Transverse colon (tissue), 4 donors: Measurements from ENCODE around the gene FAM135A. TPM values are rescaled to one million over a fixed set of nuclear protein-coding genes. Genes with fewer than 3 reads are reported as not detected.
"Not testable (repeated sequence)": the region's sequence is repeated elsewhere in the genome, so short reads cannot be mapped to it uniquely, and the experiment has no call there.

Source experiments
- DNase-seq: peaks from one replicate; pipeline ENCODE4 v3.0.0-alpha.2; 2019
- H3K27ac ChIP-seq, 4 donors: fragments of 200-600 bp; sonication (generic); 2 replicates each; pipeline ENCODE4 v1.5.1; 2016 to 2018; ENCODE audit warnings: inconsistent platforms in 4 of 4
- H3K27me3 ChIP-seq: fragments of 200-600 bp; sonication (generic); 2 replicates; pipeline ENCODE4 v1.5.1; 2017; ENCODE audit warnings: inconsistent platforms
- H3K36me3 ChIP-seq, 4 donors: fragments of 200-600 bp; sonication (generic); 2 replicates each; pipeline ENCODE4 v1.5.1; 2017 to 2019; ENCODE audit warnings: inconsistent platforms in 4 of 4
- H3K4me1 ChIP-seq, 4 donors: fragments of 200-600 bp; sonication (generic); 2 replicates each; pipeline ENCODE4 v1.5.1; 2017 to 2020; ENCODE audit warnings: inconsistent platforms in 4 of 4
- H3K4me3 ChIP-seq, 4 donors: fragments of 200-600 bp; sonication (generic); 1 replicate in 1 of 4; 2 replicates in 3 of 4; pipeline versions ENCODE4 v1.5.1 to v1.6.1; 2017 to 2019; ENCODE audit warnings: inconsistent platforms in 4 of 4
- H3K9me3 ChIP-seq, 2 donors: fragments of 200-600 bp; sonication (generic); 2 replicates each; pipeline ENCODE4 v1.5.1; 2017 to 2019; ENCODE audit warnings: inconsistent platforms in 2 of 2
- CTCF ChIP-seq, 5 experiments: fragments of 200-600 bp in 3 of 5; fragments of 450-650 bp in 2 of 5; sonication (generic) in 3 of 5; IDR thresholded peaks; 1 replicate in 2 of 5; 2 replicates in 3 of 5; pipeline ENCODE4 v1.5.1; 2016 to 2017; ENCODE audit warnings: antibody characterized with exemption in 5 of 5, inconsistent platforms in 3 of 5, mild to moderate bottlenecking in 2 of 5, moderate library complexity in 1 of 5
- EP300 ChIP-seq: sonication (generic); formaldehyde crosslinking; IDR thresholded peaks from one replicate; pipeline ENCODE4 v1.6.1; 2017; ENCODE audit warnings: antibody characterized with exemption, low read depth
- POLR2A ChIP-seq: fragments of 450-650 bp; IDR thresholded peaks from one replicate; pipeline ENCODE4 v1.6.1; 2016; ENCODE audit warnings: antibody characterized with exemption, mild to moderate bottlenecking, moderate library complexity
- POLR2AphosphoS5 ChIP-seq, 3 donors: sonication (generic); formaldehyde crosslinking; IDR thresholded peaks; one replicate each; pipeline ENCODE4 v1.6.1; 2016; ENCODE audit warnings: antibody characterized with exemption in 3 of 3
- WGBS, 2 donors: methylation state at CpG; one replicate each; pipeline ENCODE4 v1.1.5; 2018; ENCODE audit warnings: low coverage in 1 of 2; 5-methylcytosine and 5-hydroxymethylcytosine counted together
- in situ Hi-C, 4 donors: fragments of 200-750 bp; cut with MboI; loops; one replicate each; pipeline versions ENCODE4 v1.15.0 to v1.15.1; 2017; ENCODE audit warnings: low sequenced_read_pairs in 3 of 4, low pct_ligation_motif_present in 1 of 4, low pct_unique_long_range_greater_than_20kb in 1 of 4
- intact Hi-C: fragments of 100-400 bp; cut with DNase I; formaldehyde crosslinking; loops from one replicate; pipeline ENCODE4 v1.15.1; 2023; ENCODE audit warnings: low total_unique reads
- total RNA-seq, 4 donors: library from RNA; depleted of rRNA; stranded (reverse); fragments of >200 nt; gene quantifications; one replicate each; pipeline ENCODE4 v1.1.0, GENCODE V29; 2016

The FAM135A gene
- total RNA-seq, 4 donors from 2014 or later: 38.9 to 115 (median 65.7) TPM

- Histone ChIP-seq H3K27ac (no peak overlapping the region), H3K36me3 (no peaks in the 10 kb centered on the region), H3K27me3 (no peaks in the 10 kb centered on the region), H3K4me3 (no peak overlapping the region), H3K9me3 (no peaks in the 10 kb centered on the region), H3K4me1 (no peaks in the 10 kb centered on the region)
- in situ Hi-C loops (loop anchor here in 2 of 4 donors (25.0 kb wide), 1 partner anchor 339 kb away; no protein-coding TSS in a partner anchor), intact Hi-C loops (no loop called here)
- no peak for TF ChIP-seq POLR2A
- TF ChIP-seq POLR2AphosphoS5 (IDR thresholded peaks at IDR 0.05): no peak
- TF ChIP-seq EP300: no peak
- no peak for DNase-seq
- WGBS, 2 donors: 83 to 91% methylated on average over 3 of the region's 3 CpGs
Measured at GRCh38 chr6:70547905-70548304, 134.6 kb downstream of the FAM135A start.

GRCh38 chr6:70549327-70549726 is 136.0 kb downstream of the FAM135A start:
- TF ChIP-seq EP300 (no peak), POLR2A (no peak), CTCF (IDR thresholded peaks at IDR 0.05) (no peak), POLR2AphosphoS5 (IDR thresholded peaks at IDR 0.05) (no peak)
- in situ Hi-C loops: loop anchor here in 2 of 4 donors (25.0 kb wide), 1 partner anchor 338 kb away; no protein-coding TSS in a partner anchor
- no peak for DNase-seq
- H3K36me3 ChIP-seq: no peaks in the 10 kb centered on the region
- H3K27ac ChIP-seq: no peak overlapping the region
- H3K4me1 ChIP-seq: no peaks in the 10 kb centered on the region
- intact Hi-C loops: no loop called here
- no peaks in the 10 kb centered on the region for H3K9me3 ChIP-seq
- no peaks in the 10 kb centered on the region for H3K27me3 ChIP-seq
- H3K4me3 ChIP-seq: no peak overlapping the region

GRCh38 chr6:70551566-70551965 is 138.3 kb downstream of the FAM135A start:
- H3K27ac ChIP-seq: no peak overlapping the region
- DNase-seq: no peak
- H3K27me3 ChIP-seq: no peaks in the 10 kb centered on the region
- intact Hi-C loops: no loop called here
- H3K9me3 ChIP-seq: no peaks in the 10 kb centered on the region
- peak in 1 of 5 experiments; percentile 8 for TF ChIP-seq CTCF (IDR thresholded peaks at IDR 0.05)
- TF ChIP-seq POLR2AphosphoS5 (IDR thresholded peaks at IDR 0.05): no peak
- in situ Hi-C loops: loop anchor here in 3 of 4 donors (10.0 to 25.0 kb wide), 3 partner anchors 123 to 136 kb away; no protein-coding TSS in a partner anchor
- H3K4me3 ChIP-seq: no peak overlapping the region
- 94 to 100% methylated on average over 1 of the region's 1 CpG for WGBS, 2 donors
- H3K36me3 ChIP-seq: no peaks in the 10 kb centered on the region
- H3K4me1 ChIP-seq: no peaks in the 10 kb centered on the region

- H3K9me3 ChIP-seq, H3K27ac ChIP-seq, H3K27me3 ChIP-seq, H3K4me3 ChIP-seq, H3K36me3 ChIP-seq, H3K4me1 ChIP-seq, intact Hi-C loops, DNase-seq: not testable (repeated sequence)
- in situ Hi-C loops: loop anchor here in 3 of 4 donors (10.0 to 25.0 kb wide), 3 partner anchors 122 to 135 kb away; no protein-coding TSS in a partner anchor
- WGBS, 2 donors: 88 to 95% methylated on average over 6 to 13 of the region's 13 CpGs
Measured at GRCh38 chr6:70552286-70552940, 139.1 kb downstream of the FAM135A start.

GRCh38 chr6:70552974-70553373 is 139.7 kb downstream of the FAM135A start:
- TF ChIP-seq POLR2AphosphoS5 (IDR thresholded peaks at IDR 0.05) (no peak), CTCF (IDR thresholded peaks at IDR 0.05) (no peak)
- in situ Hi-C loops: loop anchor here in 3 of 4 donors (10.0 to 25.0 kb wide), 3 partner anchors 122 to 134 kb away; no protein-coding TSS in a partner anchor

More at GRCh38 chr6:70552974-70553373, 139.7 kb downstream of the FAM135A start:
- intact Hi-C loops: no loop called here
- H3K9me3 ChIP-seq: no peaks in the 10 kb centered on the region
- H3K27ac ChIP-seq: no peak overlapping the region
- no peaks in the 10 kb centered on the region for H3K27me3 ChIP-seq
- no peaks in the 10 kb centered on the region for H3K4me1 ChIP-seq
- WGBS, 2 donors: 75 to 96% methylated on average over 1 of the region's 1 CpG
- no peak overlapping the region for H3K4me3 ChIP-seq
- H3K36me3 ChIP-seq: no peaks in the 10 kb centered on the region
- no peak for DNase-seq
